Inflammatory macrophage treated with lipopolysaccharide for 4 hours (primary cell): ENCODE data around the gene DHRS7B.

ENCODE experiments used
- DNase-seq: peaks from one replicate; pipeline ENCODE4 v3.0.0-alpha.2; 2020

The DHRS7B gene

GRCh38 chr17:21161498-21162393, 35.0 kb downstream of the DHRS7B start:
- DNase-seq = no peak

DNA sequence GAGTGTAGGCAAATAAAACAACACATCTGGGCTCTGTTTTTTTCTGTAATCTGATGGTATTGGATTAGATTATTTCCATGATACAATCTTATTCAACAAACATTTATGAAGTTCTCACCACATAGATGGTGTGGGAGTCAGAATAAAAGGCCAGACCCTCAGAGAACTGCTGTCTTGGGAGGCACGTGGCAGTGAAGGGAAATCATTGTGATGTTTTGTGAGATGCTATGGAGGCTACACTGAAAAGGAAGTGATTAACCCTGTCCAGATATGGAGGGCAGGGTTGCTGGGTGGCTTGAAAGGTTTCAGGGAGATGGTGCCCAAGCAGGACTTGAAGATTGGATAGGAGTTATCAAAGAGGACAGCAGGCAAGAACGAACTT, 35.6 kb downstream of the DHRS7B start:
- no peak for DNase-seq

- DNase-seq = no peak
These were observed 36.3 kb downstream of the DHRS7B start for GRCh38 chr17:21163101-21163500.

- peak; percentile 64 for DNase-seq
These were observed 37.5 kb downstream of the DHRS7B start for GRCh38 chr17:21164216-21164615.

DNA sequence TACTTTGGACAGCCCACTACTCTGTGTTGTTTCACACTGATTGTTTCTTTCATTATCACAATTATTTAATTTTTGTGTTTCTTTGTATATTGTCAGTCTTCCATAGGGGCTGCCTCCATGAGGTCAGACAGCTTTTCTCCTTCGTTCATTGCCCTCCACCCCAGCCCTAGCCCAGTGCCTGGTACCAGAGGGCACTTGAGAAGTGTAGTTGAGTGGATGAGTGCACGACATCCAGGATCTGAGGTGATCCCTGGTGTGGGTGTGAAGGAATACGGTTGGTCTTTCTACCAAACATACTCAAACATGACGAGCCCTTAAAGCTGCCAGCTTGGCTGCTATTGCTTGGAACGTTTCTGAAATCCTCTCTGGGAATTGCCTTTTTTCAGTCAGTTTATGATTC, 37.9 kb downstream of the DHRS7B start:
- DNase-seq = no peak

GRCh38 chr17:21165922-21166594, 39.3 kb downstream of the DHRS7B start:
- DNase-seq = no peak

DNA sequence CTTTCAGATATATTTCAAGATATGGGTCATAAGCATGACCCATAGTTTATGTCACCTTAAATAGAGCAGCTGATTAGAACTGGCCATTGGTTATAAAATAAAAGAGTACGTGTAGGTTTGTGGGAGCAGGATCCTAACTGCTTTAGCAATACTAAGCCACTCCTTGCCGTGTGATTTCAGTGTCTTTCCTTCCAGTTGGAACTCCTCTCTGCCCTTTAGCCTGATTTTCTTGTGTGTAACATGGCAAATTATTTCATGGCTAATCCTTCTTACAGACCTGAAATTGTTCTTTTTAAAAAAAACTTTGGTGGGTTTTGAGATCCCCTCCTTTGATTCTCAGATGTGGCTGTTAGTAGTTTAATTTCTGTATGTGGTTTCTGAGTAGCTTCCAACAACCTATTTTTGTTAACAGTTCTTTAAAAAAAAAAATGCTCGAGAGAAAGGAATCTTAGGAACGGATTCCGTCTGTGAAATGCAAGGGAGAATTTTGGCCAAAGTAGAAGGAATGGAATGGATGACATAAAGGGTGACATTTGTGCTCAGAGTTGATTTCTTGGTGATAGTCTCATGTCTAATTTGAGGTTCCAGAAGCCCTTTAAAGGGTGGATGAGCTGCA, 39.9 kb downstream of the DHRS7B start:
- DNase-seq = peak; percentile 63

GRCh38 chr17:21167303-21167702, 40.5 kb downstream of the DHRS7B start:
- DNase-seq = peak; percentile 73

DNA sequence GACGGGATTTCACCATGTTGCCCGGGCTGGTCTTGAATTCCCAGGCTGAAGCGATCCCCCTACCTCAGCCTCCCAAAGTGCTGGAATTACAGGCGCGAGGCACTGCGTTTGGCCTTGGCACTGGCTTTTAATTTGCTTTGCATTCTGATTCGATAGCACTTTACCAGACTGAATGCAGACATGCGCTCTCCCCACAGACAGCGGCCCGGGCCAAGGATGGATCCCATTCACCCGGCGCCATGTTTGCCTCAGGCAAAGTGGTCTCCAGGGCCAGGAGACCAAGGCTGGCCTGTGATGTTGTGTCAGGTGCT, 41.7 kb downstream of the DHRS7B start:
- DNase-seq = no peak

- DNase-seq = no peak
These were observed 42.7 kb downstream of the DHRS7B start for GRCh38 chr17:21169496-21169895.

DNA sequence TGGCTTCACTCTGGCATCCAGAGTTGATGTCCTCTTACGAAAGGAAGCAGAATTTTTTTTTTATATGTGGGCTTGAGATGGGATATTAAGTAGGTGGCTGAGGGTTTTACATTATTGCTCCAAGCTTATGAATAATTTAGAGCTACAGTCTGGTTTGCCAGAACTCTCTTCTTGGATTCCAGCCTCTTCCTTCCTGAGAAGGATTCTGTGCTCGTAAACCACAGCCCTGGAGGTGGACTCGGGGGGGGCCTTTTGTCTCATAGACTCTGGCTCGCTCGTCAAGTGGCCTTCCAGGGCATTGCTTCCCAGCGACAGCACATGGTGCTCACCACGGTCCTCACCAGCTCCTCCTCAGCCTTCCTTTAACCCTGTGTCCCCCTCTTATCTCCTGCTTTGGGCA, 44.0 kb downstream of the DHRS7B start:
- peak; percentile 13 for DNase-seq

GRCh38 chr17:21171309-21171922, 44.7 kb downstream of the DHRS7B start:
- DNase-seq = peak; percentile 60

DNA sequence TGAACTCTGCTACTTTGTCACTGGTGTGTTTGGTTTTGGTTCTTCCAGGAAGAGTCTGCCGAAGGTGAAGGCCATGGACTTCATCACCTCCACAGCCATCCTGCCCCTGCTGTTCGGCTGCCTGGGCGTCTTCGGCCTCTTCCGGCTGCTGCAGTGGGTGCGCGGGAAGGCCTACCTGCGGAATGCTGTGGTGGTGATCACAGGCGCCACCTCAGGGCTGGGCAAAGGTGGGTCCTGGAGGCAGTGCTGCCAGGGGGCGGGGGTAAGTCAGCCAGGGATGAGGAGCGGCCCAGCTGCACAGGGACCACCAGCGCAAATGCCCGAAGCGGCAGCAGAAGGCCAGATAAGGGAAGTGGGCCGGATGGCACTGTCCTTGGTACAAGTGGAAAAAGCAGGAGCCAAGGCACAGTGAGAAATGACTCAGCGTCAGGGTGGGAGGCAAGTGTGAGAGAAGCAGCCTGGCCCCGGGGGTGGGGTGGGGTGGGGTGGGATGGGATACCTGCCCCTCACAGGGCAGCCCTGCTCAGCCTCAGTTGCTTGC, 45.3 kb downstream of the DHRS7B start:
- no peak for DNase-seq

DNA sequence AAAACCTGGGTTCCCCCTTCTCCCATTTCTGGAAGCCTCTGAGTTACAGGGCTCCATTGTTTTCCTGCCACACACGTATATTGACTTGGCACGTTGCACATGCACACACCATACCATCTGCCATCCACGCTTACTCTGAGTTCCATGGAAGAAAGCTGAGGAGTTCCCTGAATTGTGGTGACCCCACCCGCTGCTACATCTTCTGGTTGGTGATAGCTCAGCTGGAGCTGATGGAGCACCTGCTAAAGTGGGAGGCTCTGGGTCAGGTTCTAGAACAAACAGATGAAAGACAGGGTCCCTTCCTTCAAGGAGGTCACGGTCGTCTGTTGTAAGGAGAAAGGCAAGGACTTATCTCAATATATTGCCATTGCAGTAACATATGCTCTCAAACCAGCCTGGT, 46.1 kb downstream of the DHRS7B start:
- no peak for DNase-seq

- no peak for DNase-seq
These were observed 46.8 kb downstream of the DHRS7B start for GRCh38 chr17:21173543-21173942.

DNA sequence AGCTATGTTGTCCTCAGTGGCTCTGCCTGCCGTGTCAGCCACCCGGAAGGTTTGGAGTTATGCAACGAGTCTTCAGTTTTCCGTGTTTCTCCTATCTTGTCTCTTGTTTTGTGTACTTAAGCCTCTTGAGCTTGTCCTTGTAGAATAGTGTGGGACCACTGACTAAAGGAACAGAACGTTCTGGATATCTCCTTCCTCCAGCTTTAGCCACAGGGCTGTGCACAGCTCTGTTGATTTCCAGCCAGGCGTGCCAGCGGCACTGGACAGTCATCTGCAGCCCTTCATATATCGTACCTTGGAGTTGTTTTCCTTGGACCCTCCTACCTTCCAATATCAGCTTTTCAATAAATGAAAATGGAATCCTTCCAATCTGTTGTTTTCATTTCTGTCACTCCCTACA, 47.4 kb downstream of the DHRS7B start:
- no peak for DNase-seq

DNA sequence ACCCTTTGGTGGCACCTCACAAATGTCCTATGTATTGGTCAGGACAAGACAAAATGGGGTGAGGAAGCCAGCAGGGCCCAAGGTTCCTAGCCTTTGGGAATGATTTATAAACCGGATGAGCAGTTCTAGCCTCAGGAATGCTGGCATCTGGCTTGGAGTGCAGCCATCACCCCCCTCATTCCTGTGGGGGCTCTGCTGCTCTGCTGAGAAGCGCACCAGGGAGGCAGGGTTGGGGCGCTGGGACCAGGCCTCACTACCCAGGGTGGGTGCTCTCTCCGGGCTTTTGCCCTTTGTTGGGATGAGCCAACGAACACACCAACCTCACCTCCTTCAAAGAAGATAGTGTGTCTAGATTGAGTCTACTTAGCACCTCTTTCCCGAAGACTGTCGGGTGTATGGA, 47.9 kb downstream of the DHRS7B start:
- no peak for DNase-seq

- no peak for DNase-seq
These were observed 50.1 kb downstream of the DHRS7B start for GRCh38 chr17:21176773-21177395.

DNA sequence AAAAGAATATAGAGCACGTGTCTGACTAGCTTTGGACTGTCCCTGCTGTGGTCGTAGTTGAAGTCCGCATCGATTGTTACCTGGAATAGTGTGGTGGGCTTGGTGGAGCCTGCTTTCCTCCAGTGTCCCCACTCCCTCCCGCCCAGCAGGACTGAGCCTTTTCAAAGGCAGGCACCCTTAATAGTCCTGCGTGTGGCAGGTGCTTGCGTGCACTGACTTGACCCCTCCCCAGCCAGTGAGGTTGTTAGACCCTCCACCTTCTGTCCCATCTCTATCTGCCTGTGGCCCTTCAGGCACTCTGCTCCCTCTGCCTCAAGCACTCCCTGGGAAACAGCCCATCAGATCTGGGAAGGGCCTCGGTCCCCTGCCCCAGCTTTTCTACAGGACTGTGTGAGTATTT, 50.6 kb downstream of the DHRS7B start:
- DNase-seq = no peak

DNA sequence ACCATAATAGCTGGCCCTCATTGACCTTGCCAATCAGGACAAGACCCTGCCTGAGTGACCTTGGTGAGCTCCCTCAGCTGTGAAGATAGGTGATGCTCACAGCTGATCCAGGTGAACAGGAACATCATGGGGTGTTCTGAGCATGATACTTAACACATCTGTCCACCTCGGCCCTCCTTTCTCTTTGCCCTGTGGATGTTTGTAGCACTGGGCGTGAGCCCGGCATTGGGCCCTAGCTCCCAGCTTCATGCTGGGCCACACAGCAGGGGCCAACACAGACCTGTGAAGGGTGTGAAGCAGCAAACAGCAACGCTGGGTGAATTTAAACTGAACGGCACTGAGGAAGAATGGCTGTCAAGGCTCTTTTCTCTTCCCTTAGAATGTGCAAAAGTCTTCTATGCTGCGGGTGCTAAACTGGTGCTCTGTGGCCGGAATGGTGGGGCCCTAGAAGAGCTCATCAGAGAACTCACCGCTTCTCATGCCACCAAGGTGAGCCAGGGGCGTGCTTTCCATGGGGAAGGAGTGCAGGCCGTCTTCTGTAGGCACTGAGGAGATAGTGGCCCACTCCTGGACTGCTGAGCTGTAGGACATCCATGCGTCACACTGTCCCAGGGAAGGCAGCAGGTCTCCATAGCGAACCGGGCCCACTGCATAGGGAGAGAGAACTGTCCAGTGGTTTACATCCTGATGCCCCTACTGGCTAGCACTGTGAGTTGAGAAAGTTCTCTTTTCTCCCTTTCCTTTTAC, 51.3 kb downstream of the DHRS7B start:
- DNase-seq = no peak

- no peak for DNase-seq
These were observed 56.7 kb downstream of the DHRS7B start for GRCh38 chr17:21183468-21183867.

DNA sequence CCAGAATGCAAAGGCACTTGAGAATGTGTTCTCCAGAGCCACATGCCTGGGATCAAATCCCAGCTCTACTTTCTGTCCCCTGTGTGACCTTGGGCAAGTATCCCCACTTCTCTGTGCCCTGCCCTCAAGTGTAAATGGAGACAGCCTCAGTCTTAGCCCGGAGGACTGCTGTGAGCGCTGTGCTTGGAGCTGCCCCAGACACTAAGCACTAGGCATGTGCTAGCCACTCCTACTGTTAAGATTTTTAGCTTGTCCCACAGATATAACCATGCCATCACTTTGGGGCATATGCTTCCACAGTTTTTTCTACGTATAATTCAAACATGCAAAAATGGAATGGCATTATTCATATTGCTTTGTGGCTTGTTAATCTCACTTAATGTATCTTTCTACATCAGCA, 57.8 kb downstream of the DHRS7B start:
- no peak for DNase-seq
